Tibial nerve (tissue), 4 donors: ENCODE results near the gene PRAMEF20. TPM values are rescaled to one million over a fixed set of nuclear protein-coding genes. Genes with fewer than 3 reads are reported as not detected.

ENCODE experiments used
- DNase-seq, 2 donors: peaks; one replicate each; pipeline ENCODE4 v3.0.0-alpha.2; 2019; ENCODE audit warnings: low spot score in 2 of 2
- H3K27ac ChIP-seq, 4 donors: fragments of 200-600 bp; sonication (generic) in 3 of 4; one replicate each; pipeline ENCODE4 v1.5.1; 2017 to 2019; ENCODE audit warnings: mild to moderate bottlenecking in 1 of 4
- H3K27me3 ChIP-seq, 2 donors: fragments of 200-600 bp; sonication (generic) in 1 of 2; one replicate each; pipeline versions ENCODE4 v1.5.1 to v1.6.0; 2017 to 2019
- H3K36me3 ChIP-seq, 3 donors: fragments of 200-600 bp; sonication (generic); one replicate each; pipeline ENCODE4 v1.5.1; 2018 to 2019
- H3K4me1 ChIP-seq, 4 donors: fragments of 200-600 bp; sonication (generic) in 3 of 4; one replicate each; pipeline ENCODE4 v1.5.1; 2017 to 2019
- H3K4me3 ChIP-seq, 4 donors: fragments of 200-600 bp; sonication (generic) in 3 of 4; one replicate each; pipeline ENCODE4 v1.5.1; 2017 to 2019; ENCODE audit warnings: mild to moderate bottlenecking in 1 of 4, moderate library complexity in 1 of 4
- H3K9me3 ChIP-seq, 4 donors: fragments of 200-600 bp; sonication (generic) in 3 of 4; one replicate each; pipeline ENCODE4 v1.5.1; 2017 to 2019
- CTCF ChIP-seq, 5 experiments: fragments of 200-600 bp in 3 of 5; fragments of 450-650 bp in 2 of 5; sonication (generic) in 3 of 5; IDR thresholded peaks; one replicate each; pipeline ENCODE4 v1.5.1; 2016 to 2019; ENCODE audit warnings: antibody characterized with exemption in 5 of 5, mild to moderate bottlenecking in 3 of 5, moderate library complexity in 2 of 5
- EP300 ChIP-seq, 2 donors: sonication (generic); formaldehyde crosslinking; IDR thresholded peaks; one replicate each; pipeline ENCODE4 v1.6.1; 2017; ENCODE audit warnings: antibody characterized with exemption in 2 of 2, mild to moderate bottlenecking in 1 of 2
- POLR2A ChIP-seq, 2 donors: fragments of 450-650 bp; IDR thresholded peaks; one replicate each; pipeline ENCODE4 v1.6.1; 2017; ENCODE audit warnings: antibody characterized with exemption in 2 of 2, mild to moderate bottlenecking in 2 of 2, moderate library complexity in 2 of 2
- WGBS, 2 donors: methylation state at CpG; one replicate each; pipeline ENCODE4 v1.1.5; 2018; 5-methylcytosine and 5-hydroxymethylcytosine counted together
- total RNA-seq, 4 donors: library from RNA; depleted of rRNA; stranded (reverse); fragments of >200 nt; gene quantifications; one replicate each; pipeline ENCODE4 v1.1.0, GENCODE V29; 2016

PRAMEF20 gene
- total RNA-seq, 4 donors from 2014 or later = not detected

- H3K27ac ChIP-seq = no peak overlapping the region
- no peaks in the 10 kb centered on the region for H3K27me3 ChIP-seq
- 35 to 43% methylated on average over 10 of the region's 10 CpGs for WGBS, 2 donors
Measured at GRCh38 chr1:13443335-13443979, 33.2 kb downstream of the PRAMEF20 start.

GRCh38 chr1:13450204-13450603 lies 40.0 kb downstream of the PRAMEF20 start:
- no peak overlapping the region for H3K27ac ChIP-seq
- no peaks in the 10 kb centered on the region for H3K36me3 ChIP-seq
- H3K4me3 ChIP-seq = no peak overlapping the region
- no peak for DNase-seq
- peaks cover 0 to 10% (median 0%) of the 10 kb centered on the region in 4 donors for H3K9me3 ChIP-seq
- H3K27me3 ChIP-seq = no peaks in the 10 kb centered on the region
- no peak for TF ChIP-seq CTCF (IDR thresholded peaks at IDR 0.05)
- no peaks in the 10 kb centered on the region for H3K4me1 ChIP-seq
- 71 to 75% methylated on average over 6 to 7 of the region's 7 CpGs for WGBS, 2 donors

More at GRCh38 chr1:13443335-13443979, 33.2 kb downstream of the PRAMEF20 start:
- Histone ChIP-seq H3K4me1 (no peaks in the 10 kb centered on the region), H3K9me3 (no peaks in the 10 kb centered on the region), H3K36me3 (no peaks in the 10 kb centered on the region), H3K4me3 (no peak overlapping the region)
- no peak for DNase-seq
- TF ChIP-seq POLR2A (IDR thresholded peaks at IDR 0.05) (no peak), EP300 (IDR thresholded peaks at IDR 0.05) (no peak), CTCF (IDR thresholded peaks at IDR 0.05) (no peak)

GRCh38 chr1:13451399-13451965 lies 41.2 kb downstream of the PRAMEF20 start:
- DNase-seq = no peak
- H3K4me3 ChIP-seq = no peak overlapping the region
- no peaks in the 10 kb centered on the region for H3K27me3 ChIP-seq
- TF ChIP-seq CTCF (IDR thresholded peaks at IDR 0.05) (no peak), EP300 (IDR thresholded peaks at IDR 0.05) (no peak), POLR2A (IDR thresholded peaks at IDR 0.05) (no peak)
- no peaks in the 10 kb centered on the region for H3K36me3 ChIP-seq
- peaks cover 0 to 12% (median 0%) of the 10 kb centered on the region in 4 donors for H3K9me3 ChIP-seq
- WGBS, 2 donors = 44 to 50% methylated on average over 6 of the region's 6 CpGs
- H3K27ac ChIP-seq = no peak overlapping the region
- no peaks in the 10 kb centered on the region for H3K4me1 ChIP-seq

- Histone ChIP-seq H3K4me1 (no peaks in the 10 kb centered on the region), H3K36me3 (no peaks in the 10 kb centered on the region), H3K27me3 (no peaks in the 10 kb centered on the region), H3K4me3 (no peak overlapping the region), H3K27ac (no peak overlapping the region), H3K9me3 (peaks cover 0 to 12% (median 0%) of the 10 kb centered on the region in 4 donors)
- 47 to 57% methylated on average over 15 of the region's 15 CpGs for WGBS, 2 donors
- TF ChIP-seq POLR2A (IDR thresholded peaks at IDR 0.05) (no peak), CTCF (IDR thresholded peaks at IDR 0.05) (no peak), EP300 (IDR thresholded peaks at IDR 0.05) (no peak)
- DNase-seq = no peak
Measured at GRCh38 chr1:13456904-13457532, 46.8 kb downstream of the PRAMEF20 start.

GRCh38 chr1:13461977-13462376 lies 51.7 kb downstream of the PRAMEF20 start:
- Histone ChIP-seq H3K9me3 (no peaks in the 10 kb centered on the region), H3K36me3 (no peaks in the 10 kb centered on the region), H3K27ac (no peak overlapping the region), H3K4me1 (peaks cover 0 to 5% (median 0%) of the 10 kb centered on the region in 4 donors), H3K4me3 (no peak overlapping the region), H3K27me3 (no peaks in the 10 kb centered on the region)
- 72 to 78% methylated on average over 2 of the region's 2 CpGs for WGBS, 2 donors
- DNase-seq = no peak
- TF ChIP-seq POLR2A (IDR thresholded peaks at IDR 0.05) (no peak), CTCF (IDR thresholded peaks at IDR 0.05) (no peak), EP300 (IDR thresholded peaks at IDR 0.05) (no peak)
